Mesendoderm (in vitro differentiated cells): ENCODE measurements around the gene RFT1.

ENCODE experiments used
- DNase-seq: peaks from one replicate; pipeline ENCODE4 v3.0.0; 2013
- H2AK5ac ChIP-seq: 2 replicates; pipeline ENCODE4 v1.6.1; 2013; ENCODE audit warnings: low read length, inconsistent platforms
- H2BK120ac ChIP-seq: 2 replicates; pipeline ENCODE4 v1.6.1; 2013; ENCODE audit warnings: low read depth, mild to moderate bottlenecking, low read length, moderate library complexity, mixed read lengths
- H2BK15ac ChIP-seq: replicated peaks from 2 replicates; pipeline ENCODE4 v1.6.1; 2013; ENCODE audit warnings: low read depth, mild to moderate bottlenecking, moderate library complexity
- H2BK5ac ChIP-seq: 2 replicates; pipeline ENCODE4 v1.6.1; 2013; ENCODE audit warnings: low read length, inconsistent platforms
- H3K18ac ChIP-seq: 2 replicates; pipeline ENCODE4 v1.6.1; 2013; ENCODE audit warnings: mild to moderate bottlenecking, low read length, mixed read lengths
- H3K23ac ChIP-seq: one replicate; pipeline ENCODE4 v1.6.1; 2013; ENCODE audit warnings: low read length
- H3K27ac ChIP-seq: 2 replicates; pipeline ENCODE4 v1.5.1; 2013; ENCODE audit warnings: low read depth, mild to moderate bottlenecking, inconsistent platforms, low read length, moderate library complexity
- H3K27me3 ChIP-seq: 2 replicates; pipeline ENCODE4 v1.6.1; 2013; ENCODE audit warnings: low read length, control low read depth, mild to moderate bottlenecking, inconsistent platforms; ENCODE audit not compliant: insufficient read depth, poor library complexity
- H3K36me3 ChIP-seq: 2 replicates; pipeline ENCODE4 v1.6.1; 2013; ENCODE audit warnings: low read length, inconsistent platforms; ENCODE audit not compliant: control insufficient read depth, insufficient read depth
- H3K4ac ChIP-seq: one replicate; pipeline ENCODE4 v1.6.1; 2013; ENCODE audit warnings: low read depth, mild to moderate bottlenecking, low read length, moderate library complexity
- H3K4me1 ChIP-seq: 2 replicates; pipeline ENCODE4 v1.6.1; 2013; ENCODE audit warnings: low read depth, low read length, inconsistent platforms; ENCODE audit not compliant: control insufficient read depth
- H3K4me2 ChIP-seq: 2 replicates; pipeline ENCODE4 v1.6.1; 2013; ENCODE audit warnings: low read length
- H3K4me3 ChIP-seq: 2 replicates; pipeline ENCODE4 v1.5.1; 2013; ENCODE audit warnings: mild to moderate bottlenecking, low read length
- H3K56ac ChIP-seq: one replicate; pipeline ENCODE4 v1.6.1; 2013; ENCODE audit warnings: low read length
- H3K79me1 ChIP-seq: 2 replicates; pipeline ENCODE4 v1.6.1; 2013; ENCODE audit warnings: low read length, inconsistent platforms
- H3K79me2 ChIP-seq: 2 replicates; pipeline ENCODE4 v1.6.1; 2013; ENCODE audit warnings: mild to moderate bottlenecking, low read length; ENCODE audit not compliant: control insufficient read depth, insufficient read depth
- H3K9ac ChIP-seq: 2 replicates; pipeline ENCODE4 v1.6.1; 2013; ENCODE audit warnings: low read length, inconsistent platforms
- H4K5ac ChIP-seq: one replicate; pipeline ENCODE4 v1.6.1; 2013; ENCODE audit warnings: low read length
- H4K8ac ChIP-seq: one replicate; pipeline ENCODE4 v1.6.1; 2013; ENCODE audit warnings: low read depth, mild to moderate bottlenecking, control low read depth, low read length, moderate library complexity
- WGBS: extraction: QIAGEN DNeasy Blood & Tissue Kit; methylation state at CpG from one replicate; pipeline ENCODE4 v1.1.7; 2013; ENCODE audit warnings: low lambda C conversion rate, missing lambda C conversion rate; ENCODE audit not compliant: insufficient coverage; ENCODE audit errors: extremely low coverage; 5-methylcytosine and 5-hydroxymethylcytosine counted together

Gene RFT1

DNA sequence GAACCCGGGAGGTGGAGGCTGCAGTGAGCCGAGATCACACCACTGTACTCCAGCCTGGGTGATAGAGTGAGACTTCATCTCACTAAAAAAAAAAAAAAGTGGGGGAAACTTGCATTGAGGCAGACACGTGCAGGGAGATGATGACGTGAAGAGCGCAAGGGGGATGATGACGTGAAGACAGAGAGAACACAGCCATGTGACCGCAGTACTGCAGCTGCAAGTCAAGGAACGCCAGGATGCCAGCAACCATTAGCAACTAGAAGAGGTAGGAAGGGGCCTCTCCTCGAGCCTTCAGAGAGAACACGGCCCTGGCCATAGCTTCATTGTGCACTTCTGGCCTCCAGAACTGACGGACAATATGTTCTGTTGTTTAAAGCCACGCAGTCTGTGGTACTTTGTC lies 28.3 kb downstream of the RFT1 start:
- no peaks in the 10 kb centered on the region for H3K79me2 ChIP-seq
- no peak overlapping the region for H3K4me2 ChIP-seq
- whole genome bisulfite sequencing, result no CpG with 5 or more reads among the region's 12 CpGs
- H3K79me1 ChIP-seq, result no peaks in the 10 kb centered on the region
- no peak overlapping the region for H3K27ac ChIP-seq
- H3K4me3 ChIP-seq, result no peak overlapping the region
- no peak overlapping the region for H4K8ac ChIP-seq
- no peak overlapping the region for H2BK120ac ChIP-seq
- no peak overlapping the region for H3K56ac ChIP-seq
- no peak overlapping the region for H3K4ac ChIP-seq
- no peak overlapping the region for H3K9ac ChIP-seq
- H3K27me3 ChIP-seq, result no peaks in the 10 kb centered on the region
- no peak overlapping the region for H3K18ac ChIP-seq
- H2AK5ac ChIP-seq, result no peak overlapping the region
- H3K23ac ChIP-seq, result no peak overlapping the region
- no peaks in the 10 kb centered on the region for H3K36me3 ChIP-seq
- no peak overlapping the region for H4K5ac ChIP-seq
- no peak for DNase-seq
- H2BK15ac ChIP-seq, result no peak overlapping the region
- H2BK5ac ChIP-seq, result no peak overlapping the region
- H3K4me1 ChIP-seq, result no peaks in the 10 kb centered on the region

DNA sequence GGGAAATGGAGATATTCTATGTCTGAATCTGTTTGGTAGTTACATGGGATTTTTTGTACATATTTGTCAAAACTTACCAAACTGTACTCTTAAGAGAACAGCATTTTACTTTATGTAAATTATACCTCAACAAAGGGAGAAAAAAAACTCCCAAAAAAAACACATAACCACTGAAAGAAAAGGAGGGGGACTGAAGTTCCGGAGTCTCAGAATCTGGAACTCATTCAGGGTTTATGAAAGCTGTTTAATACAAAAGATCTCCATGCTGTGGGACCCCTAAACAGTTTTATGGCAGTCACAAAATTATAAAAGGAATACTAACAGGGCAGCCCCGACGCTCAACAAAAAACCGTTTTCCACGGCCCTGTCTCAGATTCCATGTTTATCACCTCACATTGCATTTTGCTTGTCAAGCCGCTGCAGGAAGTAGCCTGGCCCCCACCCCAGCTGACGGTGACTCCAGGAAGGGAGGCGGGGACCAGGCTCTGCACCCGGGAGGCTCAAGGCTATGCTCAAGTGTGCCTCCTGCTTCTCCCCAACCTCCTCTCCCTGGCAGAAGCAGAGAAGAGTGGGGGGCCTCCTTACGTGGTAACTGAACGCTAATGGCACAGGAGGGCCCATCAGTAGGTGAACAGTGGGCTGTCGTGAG lies 29.3 kb downstream of the RFT1 start:
- H2AK5ac ChIP-seq, result no peak overlapping the region
- H3K79me2 ChIP-seq, result no peaks in the 10 kb centered on the region
- no peak overlapping the region for H3K56ac ChIP-seq
- H4K8ac ChIP-seq, result no peak overlapping the region
- DNase-seq, result no peak
- H3K27ac ChIP-seq, result no peak overlapping the region
- H3K4me3 ChIP-seq, result no peak overlapping the region
- H3K4ac ChIP-seq, result no peak overlapping the region
- no peak overlapping the region for H2BK120ac ChIP-seq
- H3K4me2 ChIP-seq, result no peak overlapping the region
- H3K4me1 ChIP-seq, result no peaks in the 10 kb centered on the region
- no peaks in the 10 kb centered on the region for H3K27me3 ChIP-seq
- no peaks in the 10 kb centered on the region for H3K36me3 ChIP-seq
- H2BK15ac ChIP-seq, result no peak overlapping the region
- no peak overlapping the region for H3K23ac ChIP-seq
- H4K5ac ChIP-seq, result no peak overlapping the region
- H3K79me1 ChIP-seq, result no peaks in the 10 kb centered on the region
- H3K9ac ChIP-seq, result no peak overlapping the region
- H3K18ac ChIP-seq, result no peak overlapping the region
- WGBS, result no CpG with 5 or more reads among the region's 12 CpGs
- H2BK5ac ChIP-seq, result no peak overlapping the region

DNA sequence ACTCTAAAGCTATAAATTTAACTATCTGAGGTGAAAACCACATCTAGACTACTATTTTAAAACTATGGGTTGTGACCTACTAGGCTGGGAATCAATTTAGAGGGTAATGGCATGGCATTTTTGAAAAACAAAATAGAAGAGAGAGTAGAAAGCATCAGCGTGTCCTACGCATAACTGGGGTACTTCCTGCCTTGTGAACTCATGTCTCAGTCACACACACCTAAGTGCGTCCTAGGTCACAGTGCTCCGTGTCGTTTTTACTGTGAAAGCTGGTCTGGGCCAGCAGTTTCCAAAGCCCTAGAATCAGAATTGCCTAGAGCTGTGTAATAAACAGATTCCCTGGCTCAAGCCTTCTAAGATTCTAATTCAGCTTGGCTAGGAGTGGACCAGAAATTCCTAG lies 32.3 kb downstream of the RFT1 start:
- Histone ChIP-seq H3K18ac (no peak overlapping the region), H3K4me2 (no peak overlapping the region), H4K8ac (no peak overlapping the region), H3K79me1 (no peaks in the 10 kb centered on the region), H3K27me3 (no peaks in the 10 kb centered on the region), H3K36me3 (no peaks in the 10 kb centered on the region), H3K27ac (no peak overlapping the region), H3K79me2 (no peaks in the 10 kb centered on the region), H2AK5ac (no peak overlapping the region), H3K4me3 (no peak overlapping the region), H3K4ac (no peak overlapping the region), H2BK5ac (no peak overlapping the region), H2BK15ac (no peak overlapping the region), H3K9ac (no peak overlapping the region), H2BK120ac (no peak overlapping the region), H3K56ac (no peak overlapping the region), H4K5ac (no peak overlapping the region), H3K23ac (no peak overlapping the region), H3K4me1 (no peaks in the 10 kb centered on the region)
- DNase-seq, result no peak
- no CpG with 5 or more reads among the region's 5 CpGs for WGBS

DNA sequence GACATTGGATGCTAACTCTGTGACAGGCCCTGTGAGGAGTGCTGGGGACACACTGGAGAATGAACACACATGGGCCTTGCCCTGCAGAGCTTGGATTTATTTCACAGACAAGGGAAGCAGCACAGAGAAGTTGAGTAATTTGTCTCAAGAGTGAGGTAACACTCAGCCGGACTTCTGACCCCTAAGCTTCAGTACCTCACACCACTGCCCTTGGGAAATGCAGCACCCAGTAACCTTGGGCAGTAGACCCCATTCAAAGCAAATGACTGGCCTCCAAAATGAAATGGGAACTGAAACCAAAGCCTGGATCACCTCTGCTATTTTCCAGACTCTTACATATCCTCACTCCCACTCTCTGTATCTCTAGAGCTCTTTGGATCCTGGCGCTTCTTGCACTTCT lies 37.3 kb downstream of the RFT1 start:
- no peaks in the 10 kb centered on the region for H3K27me3 ChIP-seq

DNA sequence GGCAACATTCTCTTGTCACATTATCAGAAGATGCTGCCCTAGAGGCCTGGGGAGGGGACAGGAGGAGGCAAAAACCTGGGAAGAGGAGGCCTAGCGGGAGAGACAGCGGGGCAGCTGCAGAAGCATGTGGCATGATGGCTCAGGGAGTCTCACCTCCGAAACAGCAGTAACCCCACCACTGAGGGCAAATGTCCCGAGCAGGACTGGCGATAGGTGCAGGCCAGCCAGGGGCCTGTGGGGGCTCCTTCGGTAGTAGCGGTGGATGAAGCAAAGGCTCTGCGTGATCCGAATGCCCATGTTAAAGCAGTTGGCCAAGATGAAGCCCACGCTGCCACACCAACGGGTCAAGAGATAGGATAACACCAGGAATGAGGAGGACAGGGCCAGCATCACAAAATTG lies 38.0 kb downstream of the RFT1 start:
- Histone ChIP-seq H4K8ac (no peak overlapping the region), H4K5ac (no peak overlapping the region), H3K23ac (no peak overlapping the region), H2BK5ac (no peak overlapping the region), H3K27me3 (no peaks in the 10 kb centered on the region), H3K4me3 (no peak overlapping the region), H3K4me2 (no peak overlapping the region), H3K79me1 (no peaks in the 10 kb centered on the region), H3K4ac (no peak overlapping the region), H2AK5ac (no peak overlapping the region), H2BK15ac (no peak overlapping the region), H3K36me3 (no peaks in the 10 kb centered on the region), H3K56ac (no peak overlapping the region), H3K18ac (no peak overlapping the region), H3K9ac (no peak overlapping the region), H3K27ac (no peak overlapping the region), H2BK120ac (no peak overlapping the region), H3K79me2 (no peaks in the 10 kb centered on the region), H3K4me1 (no peaks in the 10 kb centered on the region)
- WGBS, result no CpG with 5 or more reads among the region's 11 CpGs
- DNase-seq, result no peak

More for the DNA sequence above, 37.3 kb downstream of the RFT1 start:
- Histone ChIP-seq H3K79me2 (no peaks in the 10 kb centered on the region), H3K27ac (no peak overlapping the region), H3K4me2 (no peak overlapping the region), H2BK5ac (no peak overlapping the region), H4K8ac (no peak overlapping the region), H3K4me3 (no peak overlapping the region), H4K5ac (no peak overlapping the region), H2BK15ac (no peak overlapping the region), H3K79me1 (no peaks in the 10 kb centered on the region), H3K36me3 (no peaks in the 10 kb centered on the region), H3K4me1 (no peaks in the 10 kb centered on the region), H3K9ac (no peak overlapping the region), H3K23ac (no peak overlapping the region), H3K56ac (no peak overlapping the region), H3K18ac (no peak overlapping the region), H2BK120ac (no peak overlapping the region), H2AK5ac (no peak overlapping the region), H3K4ac (no peak overlapping the region)
- WGBS, result no CpG with 5 or more reads among the region's 2 CpGs
- DNase-seq, result no peak

DNA sequence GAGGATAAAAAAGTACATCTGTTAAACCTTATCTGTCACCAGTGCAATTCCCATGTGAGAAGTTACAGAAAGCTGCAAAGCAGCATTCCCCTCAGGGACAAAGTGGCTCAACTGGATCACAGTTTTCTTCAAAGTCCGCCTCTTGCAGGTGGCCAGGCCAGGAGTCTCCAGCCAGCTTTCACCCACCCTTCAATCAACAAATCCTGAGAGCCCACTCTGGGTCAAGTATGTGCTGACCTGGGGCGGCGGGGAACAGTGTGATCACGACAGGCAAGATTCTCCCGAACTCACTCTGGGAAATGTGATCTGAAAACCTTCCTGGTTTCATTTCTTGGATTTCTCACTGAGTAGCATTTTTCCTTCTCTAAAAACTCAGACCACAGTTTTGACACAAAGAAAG lies 39.2 kb downstream of the RFT1 start:
- no peak for DNase-seq
- Histone ChIP-seq H2BK120ac (no peak overlapping the region), H3K4me3 (no peak overlapping the region), H3K23ac (no peak overlapping the region), H3K27me3 (no peaks in the 10 kb centered on the region), H3K56ac (no peak overlapping the region), H3K4ac (no peak overlapping the region), H3K4me1 (no peaks in the 10 kb centered on the region), H3K9ac (no peak overlapping the region), H3K36me3 (no peaks in the 10 kb centered on the region), H2BK15ac (no peak overlapping the region), H4K8ac (no peak overlapping the region), H3K79me2 (no peaks in the 10 kb centered on the region), H2AK5ac (no peak overlapping the region), H2BK5ac (no peak overlapping the region), H4K5ac (no peak overlapping the region), H3K18ac (no peak overlapping the region), H3K27ac (no peak overlapping the region), H3K79me1 (no peaks in the 10 kb centered on the region), H3K4me2 (no peak overlapping the region)
- WGBS, result no CpG with 5 or more reads among the region's 5 CpGs
